Measurements from ENCODE around the gene GOLM1.

GRCh38 chr9:86078731-86079130, 20.6 kb downstream of the GOLM1 start:
- no peak for TF ChIP-seq CTCF (IDR thresholded peaks at IDR 0.05)
- TF ChIP-seq POLR2A (IDR thresholded peaks at IDR 0.05): no peak

Measured in Peyer's patch (tissue), 4 donors.